Measurements from ENCODE around the gene WIPI1. TPM values are rescaled to one million over a fixed set of nuclear protein-coding genes. Genes with fewer than 3 reads are reported as not detected.

The WIPI1 gene
- total and polyA plus RNA-seq, 2 of the 13 experiments (the other 11 are each of a cell fraction or from before 2014, with no cell fraction given), result 29.4 to 141 TPM

DNA sequence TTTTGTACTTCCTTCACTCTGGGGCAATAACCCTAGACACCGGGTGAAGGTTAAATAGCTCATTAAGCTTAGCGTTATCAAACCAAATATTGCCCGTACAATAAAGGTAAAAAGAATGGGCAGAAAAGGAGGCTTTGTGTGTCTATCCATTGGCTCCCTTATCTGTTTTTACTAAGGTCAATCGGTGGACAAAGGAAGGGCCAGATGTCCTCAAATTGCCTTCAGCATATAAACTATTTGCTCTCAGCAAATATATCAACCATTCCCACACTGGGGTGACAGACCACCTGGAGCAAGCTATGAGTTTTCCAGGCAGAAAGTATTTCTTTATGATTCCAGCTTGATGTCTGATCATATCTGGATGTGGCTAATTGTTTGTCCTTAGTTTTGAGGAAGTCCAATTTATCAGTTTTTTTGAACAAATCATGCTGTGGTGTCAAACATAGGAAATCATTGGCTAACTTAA lies 25.3 kb upstream of the WIPI1 start (continued):
- TF ChIP-seq, protein P1, sequence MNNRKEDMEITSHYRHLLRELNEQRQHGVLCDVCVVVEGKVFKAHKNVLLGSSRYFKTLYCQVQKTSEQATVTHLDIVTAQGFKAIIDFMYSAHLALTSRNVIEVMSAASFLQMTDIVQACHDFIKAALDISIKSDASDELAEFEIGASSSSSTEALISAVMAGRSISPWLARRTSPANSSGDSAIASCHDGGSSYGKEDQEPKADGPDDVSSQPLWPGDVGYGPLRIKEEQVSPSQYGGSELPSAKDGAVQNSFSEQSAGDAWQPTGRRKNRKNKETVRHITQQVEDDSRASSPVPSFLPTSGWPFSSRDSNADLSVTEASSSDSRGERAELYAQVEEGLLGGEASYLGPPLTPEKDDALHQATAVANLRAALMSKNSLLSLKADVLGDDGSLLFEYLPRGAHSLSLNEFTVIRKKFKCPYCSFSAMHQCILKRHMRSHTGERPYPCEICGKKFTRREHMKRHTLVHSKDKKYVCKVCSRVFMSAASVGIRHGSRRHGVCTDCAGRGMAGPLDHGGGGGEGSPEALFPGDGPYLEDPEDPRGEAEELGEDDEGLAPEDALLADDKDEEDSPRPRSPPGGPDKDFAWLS (CRISPR knock-in tag; IDR thresholded peaks at IDR 0.05; ENCODE audit: borderline replicate concordance), result no peak
- TF ChIP-seq PHF8 (CRISPR knock-in tag; IDR thresholded peaks at IDR 0.05) (no peak), ZZZ3 (CRISPR knock-in tag; IDR thresholded peaks at IDR 0.05; ENCODE audit: borderline replicate concordance) (no peak), SNAPC2 (CRISPR knock-in tag; IDR thresholded peaks at IDR 0.05) (peak; percentile 31; the same call in 1 of the 2 replicates), NFE2L2 (IDR thresholded peaks at IDR 0.05; ENCODE audit: low read length) (no peak), SUZ12 (IDR thresholded peaks at IDR 0.05; ENCODE audit: low read depth, low read length) (no peak), ZBTB3 (CRISPR knock-in tag; IDR thresholded peaks at IDR 0.05; ENCODE audit: borderline replicate concordance, low read depth) (no peak), FOXA1 (IDR thresholded peaks at IDR 0.05) (no peak), FOXA1 (CRISPR knock-in tag; IDR thresholded peaks at IDR 0.05) (peak; percentile 83), ZSCAN31 (CRISPR knock-in tag; IDR thresholded peaks at IDR 0.05; ENCODE audit: low read depth) (0 out of 2 replicates have a peak, but pooled peaks have one; percentile 25), GATA4 (IDR thresholded peaks at IDR 0.05; ENCODE audit: borderline replicate concordance, low read depth) (peak; percentile 98), DNMT3B (CRISPR knock-in tag; conservative IDR thresholded peaks at IDR 0.05) (no peak), ZNF101 (CRISPR knock-in tag; IDR thresholded peaks at IDR 0.05; ENCODE audit: borderline replicate concordance, low read depth) (no peak), REPIN1 (CRISPR knock-in tag; IDR thresholded peaks at IDR 0.05; ENCODE audit: borderline replicate concordance, low read depth) (peak; percentile 36; the same call in 1 of the 2 replicates), CC2D1A (CRISPR knock-in tag; IDR thresholded peaks at IDR 0.05) (no peak), ZNF335 (CRISPR knock-in tag; IDR thresholded peaks at IDR 0.05) (no peak), CAMTA2 (CRISPR knock-in tag; IDR thresholded peaks at IDR 0.05; ENCODE audit: borderline replicate concordance) (no peak), GATAD2A (CRISPR knock-in tag; IDR thresholded peaks at IDR 0.05) (peak; percentile 87), RARA (CRISPR knock-in tag; IDR thresholded peaks at IDR 0.05) (peak; percentile 95)
- TF ChIP-seq, protein P2, sequence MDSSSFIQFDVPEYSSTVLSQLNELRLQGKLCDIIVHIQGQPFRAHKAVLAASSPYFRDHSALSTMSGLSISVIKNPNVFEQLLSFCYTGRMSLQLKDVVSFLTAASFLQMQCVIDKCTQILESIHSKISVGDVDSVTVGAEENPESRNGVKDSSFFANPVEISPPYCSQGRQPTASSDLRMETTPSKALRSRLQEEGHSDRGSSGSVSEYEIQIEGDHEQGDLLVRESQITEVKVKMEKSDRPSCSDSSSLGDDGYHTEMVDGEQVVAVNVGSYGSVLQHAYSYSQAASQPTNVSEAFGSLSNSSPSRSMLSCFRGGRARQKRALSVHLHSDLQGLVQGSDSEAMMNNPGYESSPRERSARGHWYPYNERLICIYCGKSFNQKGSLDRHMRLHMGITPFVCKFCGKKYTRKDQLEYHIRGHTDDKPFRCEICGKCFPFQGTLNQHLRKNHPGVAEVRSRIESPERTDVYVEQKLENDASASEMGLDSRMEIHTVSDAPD (CRISPR knock-in tag; IDR thresholded peaks at IDR 0.05), result 0 out of 2 replicates have a peak, but pooled peaks have one; percentile 34
- TF ChIP-seq, protein P3, sequence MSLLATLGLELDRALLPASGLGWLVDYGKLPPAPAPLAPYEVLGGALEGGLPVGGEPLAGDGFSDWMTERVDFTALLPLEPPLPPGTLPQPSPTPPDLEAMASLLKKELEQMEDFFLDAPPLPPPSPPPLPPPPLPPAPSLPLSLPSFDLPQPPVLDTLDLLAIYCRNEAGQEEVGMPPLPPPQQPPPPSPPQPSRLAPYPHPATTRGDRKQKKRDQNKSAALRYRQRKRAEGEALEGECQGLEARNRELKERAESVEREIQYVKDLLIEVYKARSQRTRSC (CRISPR knock-in tag; IDR thresholded peaks at IDR 0.05; ENCODE audit: low read depth), result no peak
- TF ChIP-seq, protein P4, sequence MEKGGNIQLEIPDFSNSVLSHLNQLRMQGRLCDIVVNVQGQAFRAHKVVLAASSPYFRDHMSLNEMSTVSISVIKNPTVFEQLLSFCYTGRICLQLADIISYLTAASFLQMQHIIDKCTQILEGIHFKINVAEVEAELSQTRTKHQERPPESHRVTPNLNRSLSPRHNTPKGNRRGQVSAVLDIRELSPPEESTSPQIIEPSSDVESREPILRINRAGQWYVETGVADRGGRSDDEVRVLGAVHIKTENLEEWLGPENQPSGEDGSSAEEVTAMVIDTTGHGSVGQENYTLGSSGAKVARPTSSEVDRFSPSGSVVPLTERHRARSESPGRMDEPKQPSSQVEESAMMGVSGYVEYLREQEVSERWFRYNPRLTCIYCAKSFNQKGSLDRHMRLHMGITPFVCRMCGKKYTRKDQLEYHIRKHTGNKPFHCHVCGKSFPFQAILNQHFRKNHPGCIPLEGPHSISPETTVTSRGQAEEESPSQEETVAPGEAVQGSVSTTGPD (CRISPR knock-in tag; IDR thresholded peaks at IDR 0.05), result no peak
- TF ChIP-seq, protein P5, sequence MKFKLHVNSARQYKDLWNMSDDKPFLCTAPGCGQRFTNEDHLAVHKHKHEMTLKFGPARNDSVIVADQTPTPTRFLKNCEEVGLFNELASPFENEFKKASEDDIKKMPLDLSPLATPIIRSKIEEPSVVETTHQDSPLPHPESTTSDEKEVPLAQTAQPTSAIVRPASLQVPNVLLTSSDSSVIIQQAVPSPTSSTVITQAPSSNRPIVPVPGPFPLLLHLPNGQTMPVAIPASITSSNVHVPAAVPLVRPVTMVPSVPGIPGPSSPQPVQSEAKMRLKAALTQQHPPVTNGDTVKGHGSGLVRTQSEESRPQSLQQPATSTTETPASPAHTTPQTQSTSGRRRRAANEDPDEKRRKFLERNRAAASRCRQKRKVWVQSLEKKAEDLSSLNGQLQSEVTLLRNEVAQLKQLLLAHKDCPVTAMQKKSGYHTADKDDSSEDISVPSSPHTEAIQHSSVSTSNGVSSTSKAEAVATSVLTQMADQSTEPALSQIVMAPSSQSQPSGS (CRISPR knock-in tag; IDR thresholded peaks at IDR 0.05), result no peak; the same call in none of the 2 replicates
- TF ChIP-seq, protein P6, sequence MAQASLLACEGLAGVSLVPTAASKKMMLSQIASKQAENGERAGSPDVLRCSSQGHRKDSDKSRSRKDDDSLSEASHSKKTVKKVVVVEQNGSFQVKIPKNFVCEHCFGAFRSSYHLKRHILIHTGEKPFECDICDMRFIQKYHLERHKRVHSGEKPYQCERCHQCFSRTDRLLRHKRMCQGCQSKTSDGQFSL (CRISPR knock-in tag; IDR thresholded peaks at IDR 0.05), result no peak

All from HepG2 (cell line).